HepG2 (cell line): ENCODE measurements around the gene ITGA7. TPM values are rescaled to one million over a fixed set of nuclear protein-coding genes. Genes with fewer than 3 reads are reported as not detected.

ENCODE experiments used
- polyA plus RNA-seq, 8 experiments: library from polyadenylated mRNA; depleted of rRNA in 3 of 8; stranded (reverse) in 7 of 8; unstranded in 1 of 8; fragments of >200 nt; fragmentation: Illumina TruSeq in 4 of 8; extraction: Trizol in 4 of 8; gene quantifications; 2 replicates each; pipeline versions ENCODE4 v1.2.1 to v1.2.3, GENCODE V29; 2011 to 2016; ENCODE audit warnings: low read depth in 4 of 8, missing spikeins in 1 of 8, mixed read lengths in 1 of 8; ENCODE audit not compliant: insufficient read depth in 1 of 8
- total RNA-seq, 5 experiments: library from RNA; depleted of rRNA; stranded (reverse); fragments of >200 nt; fragmentation: Illumina TruSeq; extraction: Trizol; gene quantifications; 2 replicates each; pipeline ENCODE4 v1.2.3, GENCODE V29; 2016; ENCODE audit warnings: low read depth in 1 of 5
- TF ChIP-seq, protein P1 (sequence below), 2 experiments: fragments of 450-650 bp in 1 of 2; sonication (generic) in 1 of 2; formaldehyde crosslinking in 1 of 2; IDR thresholded peaks; 2 replicates each; pipeline versions ENCODE4 v1.6.1 to v1.8.0; 2016 to 2022; ENCODE audit warnings: antibody characterized with exemption in 1 of 2, mild to moderate bottlenecking in 1 of 2, missing genetic modification reagents in 1 of 2

The ITGA7 gene
- total and polyA plus RNA-seq, 2 of the 13 experiments (the other 11 are each of a cell fraction or from before 2014, with no cell fraction given), result 0.65 to 0.75 TPM

DNA sequence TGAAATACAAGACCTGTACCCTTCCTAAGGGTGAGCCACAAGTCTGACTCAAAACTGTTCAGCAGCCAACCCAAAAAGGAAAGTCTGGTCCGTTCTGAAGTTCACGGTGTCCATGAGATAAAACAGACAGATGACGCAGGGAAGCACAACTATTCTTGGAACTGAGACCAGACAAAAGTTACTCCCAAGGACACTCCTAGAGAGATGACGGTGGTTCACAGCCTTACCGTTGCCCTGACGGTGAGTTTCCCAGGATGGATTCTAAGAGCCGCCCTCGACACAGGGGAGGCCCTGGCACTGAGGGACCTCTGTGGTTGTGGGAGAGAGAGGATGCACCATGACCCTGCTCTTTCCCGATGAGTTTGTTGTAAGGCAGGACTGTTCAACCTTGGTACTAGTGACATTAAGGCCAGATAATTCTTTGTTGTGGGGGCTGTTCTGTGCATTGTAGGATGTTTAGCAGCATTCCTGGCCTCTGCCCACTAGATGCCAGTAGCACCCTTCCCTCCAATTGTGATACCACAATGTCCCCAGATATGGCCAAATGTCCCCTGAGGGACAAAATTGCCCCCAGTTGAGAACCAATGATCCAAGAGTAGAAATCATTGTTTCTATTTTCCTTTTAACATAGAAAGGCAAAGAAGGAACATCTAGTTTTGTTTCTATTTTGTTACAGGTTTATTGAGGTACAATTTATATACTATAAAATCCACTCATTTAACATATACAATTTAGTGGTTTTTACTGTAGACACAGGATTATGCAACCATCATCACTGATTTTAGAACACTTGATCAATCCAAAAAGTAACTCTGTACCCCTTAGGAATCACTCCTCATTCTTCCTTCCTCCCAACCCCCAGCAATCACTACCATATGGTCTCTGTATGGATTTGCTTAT is 48.0 kb downstream of the ITGA7 start (continued):
- TF ChIP-seq, protein P1, sequence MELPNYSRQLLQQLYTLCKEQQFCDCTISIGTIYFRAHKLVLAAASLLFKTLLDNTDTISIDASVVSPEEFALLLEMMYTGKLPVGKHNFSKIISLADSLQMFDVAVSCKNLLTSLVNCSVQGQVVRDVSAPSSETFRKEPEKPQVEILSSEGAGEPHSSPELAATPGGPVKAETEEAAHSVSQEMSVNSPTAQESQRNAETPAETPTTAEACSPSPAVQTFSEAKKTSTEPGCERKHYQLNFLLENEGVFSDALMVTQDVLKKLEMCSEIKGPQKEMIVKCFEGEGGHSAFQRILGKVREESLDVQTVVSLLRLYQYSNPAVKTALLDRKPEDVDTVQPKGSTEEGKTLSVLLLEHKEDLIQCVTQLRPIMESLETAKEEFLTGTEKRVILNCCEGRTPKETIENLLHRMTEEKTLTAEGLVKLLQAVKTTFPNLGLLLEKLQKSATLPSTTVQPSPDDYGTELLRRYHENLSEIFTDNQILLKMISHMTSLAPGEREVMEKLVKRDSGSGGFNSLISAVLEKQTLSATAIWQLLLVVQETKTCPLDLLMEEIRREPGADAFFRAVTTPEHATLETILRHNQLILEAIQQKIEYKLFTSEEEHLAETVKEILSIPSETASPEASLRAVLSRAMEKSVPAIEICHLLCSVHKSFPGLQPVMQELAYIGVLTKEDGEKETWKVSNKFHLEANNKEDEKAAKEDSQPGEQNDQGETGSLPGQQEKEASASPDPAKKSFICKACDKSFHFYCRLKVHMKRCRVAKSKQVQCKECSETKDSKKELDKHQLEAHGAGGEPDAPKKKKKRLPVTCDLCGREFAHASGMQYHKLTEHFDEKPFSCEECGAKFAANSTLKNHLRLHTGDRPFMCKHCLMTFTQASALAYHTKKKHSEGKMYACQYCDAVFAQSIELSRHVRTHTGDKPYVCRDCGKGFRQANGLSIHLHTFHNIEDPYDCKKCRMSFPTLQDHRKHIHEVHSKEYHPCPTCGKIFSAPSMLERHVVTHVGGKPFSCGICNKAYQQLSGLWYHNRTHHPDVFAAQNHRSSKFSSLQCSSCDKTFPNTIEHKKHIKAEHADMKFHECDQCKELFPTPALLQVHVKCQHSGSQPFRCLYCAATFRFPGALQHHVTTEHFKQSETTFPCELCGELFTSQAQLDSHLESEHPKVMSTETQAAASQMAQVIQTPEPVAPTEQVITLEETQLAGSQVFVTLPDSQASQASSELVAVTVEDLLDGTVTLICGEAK (IDR thresholded peaks at IDR 0.05), result no peak
- TF ChIP-seq, protein P1 (CRISPR knock-in tag; IDR thresholded peaks at IDR 0.05), result no peak
